HepG2 (cell line): ENCODE measurements around the gene ASAP2.

Source experiments
- CBFB ChIP-seq: sonication (generic); formaldehyde crosslinking; IDR thresholded peaks from 2 replicates; pipeline ENCODE4 v1.4.0; 2020; ENCODE audit warnings: missing genetic modification reagents
- CBX1 ChIP-seq: IDR thresholded peaks from one replicate; pipeline ENCODE4 v1.6.1; 2016; ENCODE audit warnings: antibody characterized with exemption, low read depth
- CTCF ChIP-seq: sonication (generic); formaldehyde crosslinking; IDR thresholded peaks from 2 replicates; pipeline ENCODE4 v1.5.0; 2020; ENCODE audit warnings: mild to moderate bottlenecking, missing genetic modification reagents, moderate library complexity
- MBNL3 ChIP-seq: fragments of 250-450 bp; sonication (Bioruptor Pico); conservative IDR thresholded peaks from 2 replicates; pipeline ENCODE4 v1.8.0; 2022; ENCODE audit warnings: mild to moderate bottlenecking, inconsistent platforms
- NFIC ChIP-seq: IDR thresholded peaks from 2 replicates; pipeline ENCODE4 v1.6.1; 2012; ENCODE audit warnings: mild to moderate bottlenecking, low read length, inconsistent platforms
- POLR2A ChIP-seq, 2 experiments: IDR thresholded peaks; 2 replicates each; pipeline ENCODE4 v1.6.1; 2011; ENCODE audit warnings: low read depth in 2 of 2, low read length in 2 of 2, mild to moderate bottlenecking in 1 of 2, moderate library complexity in 1 of 2; ENCODE audit not compliant: insufficient read depth in 1 of 2
- PREB ChIP-seq: sonication (generic); formaldehyde crosslinking; IDR thresholded peaks from 2 replicates; pipeline ENCODE4 v1.4.0; 2020; ENCODE audit warnings: missing genetic modification reagents
- SP5 ChIP-seq: IDR thresholded peaks from 2 replicates; pipeline ENCODE4 v1.6.1; 2016; ENCODE audit warnings: low read depth, borderline replicate concordance
- SUZ12 ChIP-seq: fragments of 150-350 bp; IDR thresholded peaks from 2 replicates; pipeline ENCODE4 v1.6.1; 2014; ENCODE audit warnings: low read depth, low read length
- ZBTB39 ChIP-seq: sonication (generic); formaldehyde crosslinking; IDR thresholded peaks from 2 replicates; pipeline ENCODE4 v1.5.0; 2020; ENCODE audit warnings: missing genetic modification reagents
- ZNF234 ChIP-seq: sonication (generic); formaldehyde crosslinking; conservative IDR thresholded peaks from 2 replicates; pipeline ENCODE4 v1.5.1; 2020; ENCODE audit warnings: mild to moderate bottlenecking, missing genetic modification reagents
- ZNF382 ChIP-seq: sonication (generic); formaldehyde crosslinking; IDR thresholded peaks from 2 replicates; pipeline ENCODE4 v1.5.0; 2020; ENCODE audit warnings: missing genetic modification reagents, mild to moderate bottlenecking, borderline replicate concordance

GRCh38 chr2:9312591-9312990 lies 106.0 kb downstream of the ASAP2 start:
- no peak for TF ChIP-seq CTCF (CRISPR knock-in tag)
- TF ChIP-seq POLR2A (IDR thresholded peaks at IDR 0.05; ENCODE audit: insufficient read depth in 1 of 2, low read depth in 2 of 2, low read length in 2 of 2): no peak
- TF ChIP-seq SUZ12: no peak
- no peak for TF ChIP-seq CBX1
- TF ChIP-seq MBNL3 (CRISPR knock-in tag): no peak
- TF ChIP-seq ZBTB39 (CRISPR knock-in tag): no peak
- TF ChIP-seq SP5 (CRISPR knock-in tag): no peak
- no peak for TF ChIP-seq CBFB (CRISPR knock-in tag)
- no peak for TF ChIP-seq ZNF234
- TF ChIP-seq NFIC: no peak
- no peak for TF ChIP-seq ZNF382
- no peak for TF ChIP-seq PREB (CRISPR knock-in tag)
